ENCODE measurements around the gene TMED9. TPM values are rescaled to one million over a fixed set of nuclear protein-coding genes. Genes with fewer than 3 reads are reported as not detected.

The TMED9 gene
- total RNA-seq, 1 experiment from 2014 or later = 168 TPM

GRCh38 chr5:177609076-177610059 is 17.4 kb downstream of the TMED9 start:
- ChIA-PET POLR2A (ENCODE audit: unreplicated experiment) (no interaction called here), CTCF (no interaction called here)
- H3K27ac ChIP-seq = no peak overlapping the region
- no peaks in the 10 kb centered on the region for H3F3A ChIP-seq (ENCODE audit: insufficient read depth, low read depth)
- no peaks in the 10 kb centered on the region for H3K79me2 ChIP-seq (ENCODE audit: low read depth)
- H3K4me3 ChIP-seq = no peak overlapping the region
- H4K20me1 ChIP-seq (ENCODE audit: insufficient read depth) = no peaks in the 10 kb centered on the region
- no peak overlapping the region for H3K4me2 ChIP-seq
- H3K9me2 ChIP-seq (ENCODE audit: insufficient read depth) = no peaks in the 10 kb centered on the region
- DNase-seq = no peak
- TF ChIP-seq CTCF (conservative IDR thresholded peaks at IDR 0.05) (no peak), EZH2 (IDR thresholded peaks at IDR 0.05; ENCODE audit: low read depth) (no peak)
- no peak overlapping the region for H2AFZ ChIP-seq
- no peaks in the 10 kb centered on the region for H3K4me1 ChIP-seq (replicated peaks; ENCODE audit: insufficient read depth)
- BruUV-seq (replicated peaks) = no TSS peak
- H3K9me3 ChIP-seq (ENCODE audit: insufficient read depth, low read depth) = no peaks in the 10 kb centered on the region
- no peaks in the 10 kb centered on the region for H3K36me3 ChIP-seq (ENCODE audit: low read depth)
- H3K27me3 ChIP-seq (ENCODE audit: insufficient read depth, low read depth) = peaks cover 6% of the 10 kb centered on the region; the same call in 1 of the 2 replicates
- intact Hi-C loops (cut with micrococcal nuclease; ENCODE audit: unreplicated experiment) = loop anchor here (10.0 kb wide), 2 partner anchors 455 to 555 kb away; no protein-coding TSS in a partner anchor

DNA sequence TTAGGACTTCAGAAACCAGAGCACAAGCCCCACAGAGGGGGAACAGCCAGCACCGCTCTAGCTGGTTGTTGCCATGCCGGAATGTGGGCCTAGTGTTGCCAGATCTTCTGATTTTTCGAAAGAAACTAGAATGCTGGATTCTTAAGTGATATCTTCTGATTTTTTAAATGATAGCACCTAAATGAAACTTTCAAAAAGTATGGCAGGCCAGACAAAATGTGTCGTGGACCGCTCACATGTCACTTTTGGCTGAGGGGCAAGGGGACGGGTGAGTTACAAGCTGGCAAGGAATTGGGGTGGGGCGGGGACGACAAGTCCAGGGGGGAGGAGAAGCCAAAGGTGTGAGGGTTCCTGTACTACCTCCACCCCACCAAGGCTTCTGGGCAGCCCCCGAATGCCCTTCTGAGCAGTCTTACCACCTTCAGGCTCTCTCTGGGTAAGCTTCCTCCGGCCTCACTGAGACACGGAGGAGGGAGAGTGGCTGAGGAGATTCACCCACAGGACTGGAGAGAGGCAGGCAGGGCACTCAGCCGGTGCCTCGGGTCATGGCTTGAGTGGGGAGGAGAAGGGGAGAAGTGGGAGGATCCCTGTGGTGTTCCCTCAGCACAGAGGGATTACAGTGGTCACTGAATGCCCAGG is 18.2 kb downstream of the TMED9 start:
- BruUV-seq (replicated peaks) = no TSS peak
- no peaks in the 10 kb centered on the region for H3K9me2 ChIP-seq (ENCODE audit: insufficient read depth)
- H3K4me3 ChIP-seq = no peak overlapping the region
- intact Hi-C loops (cut with micrococcal nuclease; ENCODE audit: unreplicated experiment) = no loop called here
- no peaks in the 10 kb centered on the region for H3K4me1 ChIP-seq (replicated peaks; ENCODE audit: insufficient read depth)
- H3K27ac ChIP-seq = no peak overlapping the region
- no peaks in the 10 kb centered on the region for H3K36me3 ChIP-seq (ENCODE audit: low read depth)
- H3K4me2 ChIP-seq = no peak overlapping the region
- TF ChIP-seq CTCF (conservative IDR thresholded peaks at IDR 0.05) (no peak), EZH2 (IDR thresholded peaks at IDR 0.05; ENCODE audit: low read depth) (no peak)
- POLR2A ChIA-PET (ENCODE audit: unreplicated experiment) = no interaction called here
- no peaks in the 10 kb centered on the region for H4K20me1 ChIP-seq (ENCODE audit: insufficient read depth)
- H3K27me3 ChIP-seq (ENCODE audit: insufficient read depth, low read depth) = peaks cover 13% of the 10 kb centered on the region
- H3F3A ChIP-seq (ENCODE audit: insufficient read depth, low read depth) = no peaks in the 10 kb centered on the region
- H3K9me3 ChIP-seq (ENCODE audit: insufficient read depth, low read depth) = no peaks in the 10 kb centered on the region
- DNase-seq = no peak
- H2AFZ ChIP-seq = no peak overlapping the region
- CTCF ChIA-PET = no interaction called here
- H3K79me2 ChIP-seq (ENCODE audit: low read depth) = no peaks in the 10 kb centered on the region

- intact Hi-C loops (cut with micrococcal nuclease; ENCODE audit: unreplicated experiment) = no loop called here
- CTCF ChIA-PET = no interaction called here
Observed at GRCh38 chr5:177610770-177611445, 18.9 kb downstream of the TMED9 start.

More at GRCh38 chr5:177610770-177611445, 18.9 kb downstream of the TMED9 start:
- POLR2A ChIA-PET (ENCODE audit: unreplicated experiment) = no interaction called here
- TF ChIP-seq EZH2 (IDR thresholded peaks at IDR 0.05; ENCODE audit: low read depth) = no peak
- TF ChIP-seq CTCF (conservative IDR thresholded peaks at IDR 0.05) = no peak
- Histone ChIP-seq H3K27ac (no peak overlapping the region), H3K9me3 (ENCODE audit: insufficient read depth, low read depth) (no peaks in the 10 kb centered on the region), H3K4me3 (no peak overlapping the region), H3K79me2 (ENCODE audit: low read depth) (no peaks in the 10 kb centered on the region), H3K4me1 (replicated peaks; ENCODE audit: insufficient read depth) (no peaks in the 10 kb centered on the region), H2AFZ (no peak overlapping the region), H3K27me3 (ENCODE audit: insufficient read depth, low read depth) (peaks cover 19% of the 10 kb centered on the region), H4K20me1 (ENCODE audit: insufficient read depth) (no peaks in the 10 kb centered on the region), H3F3A (ENCODE audit: insufficient read depth, low read depth) (no peaks in the 10 kb centered on the region), H3K36me3 (ENCODE audit: low read depth) (no peaks in the 10 kb centered on the region), H3K9me2 (ENCODE audit: insufficient read depth) (no peaks in the 10 kb centered on the region), H3K4me2 (no peak overlapping the region)
- no peak for DNase-seq
- no TSS peak for BruUV-seq (replicated peaks)
